Lower leg skin (tissue), 3 donors: Measurements from ENCODE around the gene SH3BP5.

Experiments used
- CTCF ChIP-seq, 3 donors: fragments of 450-650 bp; IDR thresholded peaks; one replicate each; pipeline ENCODE4 v1.5.1; 2016; ENCODE audit warnings: antibody characterized with exemption in 3 of 3, mild to moderate bottlenecking in 3 of 3, moderate library complexity in 2 of 3
- POLR2A ChIP-seq, 2 donors: fragments of 450-650 bp; IDR thresholded peaks; one replicate each; pipeline ENCODE4 v1.6.1; 2016 to 2017; ENCODE audit warnings: antibody characterized with exemption in 2 of 2, mild to moderate bottlenecking in 1 of 2, moderate library complexity in 1 of 2

GRCh38 chr3:15267502-15267901 is 64.9 kb downstream of the SH3BP5 start:
- no peak for TF ChIP-seq CTCF (IDR thresholded peaks at IDR 0.05)
- no peak for TF ChIP-seq POLR2A (IDR thresholded peaks at IDR 0.05)
